Adrenal gland (tissue), 12 donors: Measurements from ENCODE around the gene KCNK13. TPM values are rescaled to one million over a fixed set of nuclear protein-coding genes. Genes with fewer than 3 reads are reported as not detected.

Experiments used
- DNase-seq, 7 donors: peaks; one replicate each; pipeline ENCODE4 v3.0.0-alpha.2; 2019 to 2020
- H3K27ac ChIP-seq, 5 donors: fragments of 200-600 bp; sonication (generic) in 4 of 5; 1 replicate in 3 of 5; 2 replicates in 2 of 5; pipeline versions ENCODE4 v1.5.1 to v1.8.0; 2016 to 2020; ENCODE audit warnings: mild to moderate bottlenecking in 1 of 5
- H3K27me3 ChIP-seq: fragments of 200-600 bp; 2 replicates; pipeline ENCODE4 v1.8.0; 2021
- H3K36me3 ChIP-seq, 2 donors: fragments of 200-600 bp; replicated peaks in 1 of 2; 1 replicate in 1 of 2; 2 replicates in 1 of 2; pipeline versions ENCODE4 v1.5.1 to v1.8.0; 2018 to 2022
- H3K4me1 ChIP-seq, 2 donors: fragments of 200-600 bp; replicated peaks in 1 of 2; 1 replicate in 1 of 2; 2 replicates in 1 of 2; pipeline versions ENCODE4 v1.5.1 to v1.8.0; 2018 to 2021
- H3K4me3 ChIP-seq, 4 donors: fragments of 200-600 bp; sonication (generic) in 3 of 4; one replicate each; pipeline ENCODE4 v1.5.1; 2016 to 2018
- H3K9me3 ChIP-seq, 3 donors: fragments of 200-600 bp; sonication (generic) in 1 of 3; replicated peaks in 1 of 3; 1 replicate in 2 of 3; 2 replicates in 1 of 3; pipeline versions ENCODE4 v1.5.1 to v1.8.0; 2016 to 2021
- POLR2A ChIP-seq, 2 donors: fragments of 450-650 bp; IDR thresholded peaks; one replicate each; pipeline ENCODE4 v1.6.1; 2017; ENCODE audit warnings: antibody characterized with exemption in 2 of 2, mild to moderate bottlenecking in 2 of 2, moderate library complexity in 1 of 2
- WGBS, 4 donors: extraction: QIAGEN DNeasy Blood & Tissue Kit in 2 of 4; methylation state at CpG; one replicate each; pipeline versions ENCODE4 v1.1.5 to v1.1.7; 2013 to 2017; 5-methylcytosine and 5-hydroxymethylcytosine counted together
- intact Hi-C, 2 donors: fragments of 100-400 bp; cut with DNase I; formaldehyde crosslinking; loops; one replicate each; pipeline versions ENCODE4 v1.14.1 to v1.15.0; 2022 to 2023
- polyA plus RNA-seq, 3 donors: library from polyadenylated mRNA; stranded (reverse); fragments of 200-250 nt in 2 of 3; fragments of 350-450 nt in 1 of 3; fragmentation: Illumina TruSeq in 1 of 3; extraction: RNeasy Lipid Tissue Mini Kit (QIAGEN cat#74804) in 1 of 3; gene quantifications; one replicate each; pipeline ENCODE4 v1.2.3, GENCODE V29; 2013 to 2014
- total RNA-seq, 9 donors: library from RNA; depleted of rRNA in 4 of 9; stranded (reverse); fragments of >200 nt in 4 of 9; fragments of 120-200 nt in 1 of 9; fragmentation: NEBNext Ultra II Directional in 1 of 9; extraction: Animal tissue kit (Norgen Biotek cat#: 25700) in 1 of 9; gene quantifications; one replicate each; pipeline versions ENCODE4 v1.1.0 to v1.2.4, GENCODE V29; 2013 to 2023
- TF ChIP-seq, protein P1 (sequence below), 6 experiments: fragments of 450-650 bp in 4 of 6; fragments of 200-600 bp in 2 of 6; sonication (generic) in 1 of 6; IDR thresholded peaks; 1 replicate in 5 of 6; 2 replicates in 1 of 6; pipeline versions ENCODE4 v1.5.1 to v1.8.0; 2016 to 2021; ENCODE audit warnings: antibody characterized with exemption in 6 of 6, mild to moderate bottlenecking in 2 of 6, moderate library complexity in 1 of 6
- donor health status: healthy with polysubstance abuse.
- donor health status: Bipolar disorder and iron deficiency.
- donor health status: DM: yes; HTN: yes; CAD: no.
- donor health status: DM: no; HTN: no; CAD: no.
- donor health status: DM: no; HTN: no; CAD: no.
- donor health status: DM: yes; HTN: yes; CAD: no.

The KCNK13 gene
- total and polyA plus RNA-seq, 12 donors = 0.24 to 3.6 (median 1.5) TPM; not detected in 1

GRCh38 chr14:90184094-90184493 lies 122.3 kb downstream of the KCNK13 start:
- TF ChIP-seq, protein P1, sequence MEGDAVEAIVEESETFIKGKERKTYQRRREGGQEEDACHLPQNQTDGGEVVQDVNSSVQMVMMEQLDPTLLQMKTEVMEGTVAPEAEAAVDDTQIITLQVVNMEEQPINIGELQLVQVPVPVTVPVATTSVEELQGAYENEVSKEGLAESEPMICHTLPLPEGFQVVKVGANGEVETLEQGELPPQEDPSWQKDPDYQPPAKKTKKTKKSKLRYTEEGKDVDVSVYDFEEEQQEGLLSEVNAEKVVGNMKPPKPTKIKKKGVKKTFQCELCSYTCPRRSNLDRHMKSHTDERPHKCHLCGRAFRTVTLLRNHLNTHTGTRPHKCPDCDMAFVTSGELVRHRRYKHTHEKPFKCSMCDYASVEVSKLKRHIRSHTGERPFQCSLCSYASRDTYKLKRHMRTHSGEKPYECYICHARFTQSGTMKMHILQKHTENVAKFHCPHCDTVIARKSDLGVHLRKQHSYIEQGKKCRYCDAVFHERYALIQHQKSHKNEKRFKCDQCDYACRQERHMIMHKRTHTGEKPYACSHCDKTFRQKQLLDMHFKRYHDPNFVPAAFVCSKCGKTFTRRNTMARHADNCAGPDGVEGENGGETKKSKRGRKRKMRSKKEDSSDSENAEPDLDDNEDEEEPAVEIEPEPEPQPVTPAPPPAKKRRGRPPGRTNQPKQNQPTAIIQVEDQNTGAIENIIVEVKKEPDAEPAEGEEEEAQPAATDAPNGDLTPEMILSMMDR (IDR thresholded peaks at IDR 0.05) = no peak
- no peak for TF ChIP-seq POLR2A (IDR thresholded peaks at IDR 0.05)

GRCh38 chr14:90184571-90185266 lies 122.9 kb downstream of the KCNK13 start:
- Histone ChIP-seq H3K27me3 (no peaks in the 10 kb centered on the region), H3K36me3 (no peaks in the 10 kb centered on the region), H3K9me3 (no peaks in the 10 kb centered on the region), H3K27ac (no peak overlapping the region), H3K4me3 (no peak overlapping the region), H3K4me1 (no peaks in the 10 kb centered on the region)
- intact Hi-C loops = no loop called here
- TF ChIP-seq POLR2A (IDR thresholded peaks at IDR 0.05) = no peak
- TF ChIP-seq, protein P1 (IDR thresholded peaks at IDR 0.05) = no peak
- no peak for DNase-seq
- 89 to 94% (median 92%) methylated on average over 21 to 23 of the region's 23 CpGs for WGBS, 4 donors

More at GRCh38 chr14:90184094-90184493, 122.3 kb downstream of the KCNK13 start:
- no peak overlapping the region for H3K4me3 ChIP-seq
- no peaks in the 10 kb centered on the region for H3K4me1 ChIP-seq
- H3K9me3 ChIP-seq = no peaks in the 10 kb centered on the region
- H3K36me3 ChIP-seq = no peaks in the 10 kb centered on the region
- intact Hi-C loops = no loop called here
- DNase-seq = no peak
- no peaks in the 10 kb centered on the region for H3K27me3 ChIP-seq
- no peak overlapping the region for H3K27ac ChIP-seq
- 88 to 96% (median 93%) methylated on average over 11 to 14 of the region's 14 CpGs for WGBS, 4 donors

DNA sequence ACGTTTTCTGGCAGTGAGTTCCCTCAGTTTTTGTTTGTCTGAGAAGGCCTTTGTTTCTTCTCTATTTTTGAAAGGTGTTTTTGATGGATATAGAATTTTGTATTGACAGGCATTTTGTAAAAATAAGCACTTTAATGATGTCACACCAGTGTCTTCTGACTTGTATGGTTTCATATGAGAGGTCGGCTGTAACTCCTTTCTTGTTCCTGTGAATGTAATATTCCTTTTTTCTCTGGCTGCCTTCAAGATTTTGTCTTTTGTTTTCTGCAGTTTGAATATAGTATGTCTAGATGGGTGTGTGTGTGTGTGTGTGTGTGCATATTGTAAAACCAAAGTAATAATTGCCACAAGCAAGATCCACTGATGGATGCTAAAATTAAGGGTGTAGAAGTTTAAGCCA lies 126.8 kb downstream of the KCNK13 start:
- Histone ChIP-seq H3K27ac (no peak overlapping the region), H3K4me1 (no peaks in the 10 kb centered on the region), H3K9me3 (no peaks in the 10 kb centered on the region), H3K4me3 (no peak overlapping the region), H3K27me3 (no peaks in the 10 kb centered on the region), H3K36me3 (no peaks in the 10 kb centered on the region)
- no peak for TF ChIP-seq POLR2A (IDR thresholded peaks at IDR 0.05)
- TF ChIP-seq, protein P1 (IDR thresholded peaks at IDR 0.05) = no peak
- WGBS, 4 donors = 86 to 89% (median 88%) methylated on average over 2 of the region's 2 CpGs
- DNase-seq = no peak
- intact Hi-C loops = no loop called here

GRCh38 chr14:90191154-90191553 lies 129.4 kb downstream of the KCNK13 start:
- Histone ChIP-seq H3K27me3 (no peaks in the 10 kb centered on the region), H3K36me3 (no peaks in the 10 kb centered on the region), H3K4me1 (no peaks in the 10 kb centered on the region), H3K9me3 (no peaks in the 10 kb centered on the region), H3K4me3 (no peak overlapping the region), H3K27ac (no peak overlapping the region)
- 80 to 100% (median 85%) methylated on average over 1 to 5 of the region's 5 CpGs for WGBS, 4 donors
- intact Hi-C loops = no loop called here
- TF ChIP-seq, protein P1 (IDR thresholded peaks at IDR 0.05) = no peak
- TF ChIP-seq POLR2A (IDR thresholded peaks at IDR 0.05) = no peak
- DNase-seq = no peak
